Hepatocyte (in vitro differentiated cells): ENCODE measurements around the gene FBXO27. TPM values are rescaled to one million over a fixed set of nuclear protein-coding genes. Genes with fewer than 3 reads are reported as not detected.

Experiments
- DNase-seq: peaks from one replicate; pipeline ENCODE4 v3.0.0-alpha.2; 2016; ENCODE audit warnings: low spot score
- H2AFZ ChIP-seq: fragments of 200-600 bp; sonication (generic); 2 replicates; pipeline ENCODE4 v1.6.0; 2016; ENCODE audit warnings: antibody characterized with exemption, mild to moderate bottlenecking
- H3K27ac ChIP-seq: fragments of 200-600 bp; sonication (generic); 2 replicates; pipeline ENCODE4 v1.5.1; 2016; ENCODE audit warnings: mild to moderate bottlenecking
- H3K27me3 ChIP-seq: fragments of 200-600 bp; sonication (generic); 2 replicates; pipeline ENCODE4 v1.6.1; 2016
- H3K36me3 ChIP-seq: fragments of 200-600 bp; sonication (generic); replicated peaks from 2 replicates; pipeline ENCODE4 v1.5.1; 2016; ENCODE audit warnings: low read depth; ENCODE audit not compliant: insufficient read depth
- H3K4me1 ChIP-seq: fragments of 200-600 bp; sonication (generic); 2 replicates; pipeline ENCODE4 v1.5.1; 2016; ENCODE audit warnings: mild to moderate bottlenecking, moderate library complexity; ENCODE audit not compliant: insufficient read depth
- H3K4me2 ChIP-seq: fragments of 200-600 bp; sonication (generic); 2 replicates; pipeline ENCODE4 v1.6.0; 2016
- H3K4me3 ChIP-seq: fragments of 200-600 bp; sonication (generic); 2 replicates; pipeline ENCODE4 v1.5.1; 2016; ENCODE audit warnings: mild to moderate bottlenecking
- H3K79me2 ChIP-seq: fragments of 200-600 bp; sonication (generic); 2 replicates; pipeline ENCODE4 v1.6.0; 2017; ENCODE audit warnings: mild to moderate bottlenecking
- H3K9me2 ChIP-seq: fragments of 200-600 bp; sonication (generic); replicated peaks from 2 replicates; pipeline ENCODE4 v1.6.0; 2017; ENCODE audit warnings: mild to moderate bottlenecking; ENCODE audit not compliant: insufficient read depth
- H3K9me3 ChIP-seq: fragments of 200-600 bp; sonication (generic); 2 replicates; pipeline ENCODE4 v1.5.1; 2016; ENCODE audit warnings: low read depth, mild to moderate bottlenecking
- H4K20me1 ChIP-seq: fragments of 200-600 bp; sonication (generic); 2 replicates; pipeline ENCODE4 v1.6.0; 2016; ENCODE audit warnings: mild to moderate bottlenecking; ENCODE audit not compliant: insufficient read depth, poor library complexity, severe bottlenecking
- EZH2 ChIP-seq: fragments of 200-600 bp; sonication (generic); IDR thresholded peaks from 2 replicates; pipeline ENCODE4 v1.6.1; 2016; ENCODE audit warnings: antibody characterized with exemption, mild to moderate bottlenecking, borderline replicate concordance
- EZH2phosphoT487 ChIP-seq: fragments of 200-600 bp; sonication (generic); IDR thresholded peaks from one replicate; pipeline ENCODE4 v1.6.1; 2018; ENCODE audit warnings: antibody characterized with exemption, mild to moderate bottlenecking, low read depth, moderate library complexity; ENCODE audit not compliant: unreplicated experiment, severe bottlenecking
- WGBS: methylation state at CpG from one replicate; pipeline ENCODE4 v1.1.6; 2016; ENCODE audit warnings: low lambda C conversion rate; ENCODE audit errors: missing lambda C conversion rate; 5-methylcytosine and 5-hydroxymethylcytosine counted together
- polyA plus RNA-seq: library from polyadenylated mRNA; unstranded; fragments of >200 nt; fragmentation: Nextera tagmentation; extraction: Ambion mirVana; gene quantifications from 2 replicates; pipeline ENCODE4 v1.2.1, GENCODE V29; 2016
- total RNA-seq: library from RNA; depleted of rRNA; stranded (reverse); fragments of >200 nt; gene quantifications from 2 replicates; pipeline ENCODE4 v1.2.3, GENCODE V29; 2014
- TF ChIP-seq, protein P1 (sequence below): fragments of 200-600 bp; sonication (generic); IDR thresholded peaks from 2 replicates; pipeline ENCODE4 v1.5.1; 2016; ENCODE audit warnings: antibody characterized with exemption, mild to moderate bottlenecking; ENCODE audit not compliant: poor library complexity

Gene FBXO27
- total and polyA plus RNA-seq, 2 experiments from 2014 or later, result 6.7 to 11.0 TPM

- no peaks in the 10 kb centered on the region for H3K9me2 ChIP-seq
- 91% methylated on average over 6 of the region's 6 CpGs for WGBS
- no peaks in the 10 kb centered on the region for H3K9me3 ChIP-seq
- no peaks in the 10 kb centered on the region for H3K36me3 ChIP-seq
- H3K4me1 ChIP-seq, result no peaks in the 10 kb centered on the region
- H2AFZ ChIP-seq, result no peak overlapping the region
- no peaks in the 10 kb centered on the region for H3K79me2 ChIP-seq
- H3K27me3 ChIP-seq, result no peaks in the 10 kb centered on the region
- no peak for TF ChIP-seq EZH2phosphoT487
- no peak for DNase-seq
- no peak overlapping the region for H3K4me3 ChIP-seq
- H3K27ac ChIP-seq, result no peak overlapping the region
- no peak overlapping the region for H3K4me2 ChIP-seq
- no peaks in the 10 kb centered on the region for H4K20me1 ChIP-seq
These were observed 23.3 kb downstream of the FBXO27 start for GRCh38 chr19:39009001-39009400.

DNA sequence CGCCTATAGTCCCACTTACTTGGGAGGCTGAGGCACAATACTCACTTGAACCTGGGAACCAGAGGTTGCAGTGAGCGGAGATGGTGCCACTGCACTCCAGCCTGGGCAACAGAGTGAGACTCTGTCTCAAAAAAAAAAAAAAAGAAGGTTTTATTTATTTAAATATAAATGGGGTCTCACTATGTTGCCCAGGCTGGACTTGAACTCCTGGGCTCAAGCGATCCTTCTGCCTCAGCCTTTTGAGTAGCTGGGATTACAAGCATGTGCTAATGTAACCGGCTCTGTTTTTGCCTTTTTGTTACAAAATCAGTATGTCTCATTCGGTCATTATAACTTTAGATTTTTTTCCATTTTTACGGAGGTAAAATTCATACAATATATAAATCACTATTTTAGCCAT, 24.2 kb downstream of the FBXO27 start:
- Histone ChIP-seq H3K4me3 (no peak overlapping the region), H3K79me2 (no peaks in the 10 kb centered on the region), H3K36me3 (no peaks in the 10 kb centered on the region), H3K27ac (no peak overlapping the region), H3K4me1 (no peaks in the 10 kb centered on the region), H3K27me3 (no peaks in the 10 kb centered on the region), H4K20me1 (no peaks in the 10 kb centered on the region), H3K9me2 (no peaks in the 10 kb centered on the region), H3K4me2 (no peak overlapping the region), H2AFZ (no peak overlapping the region), H3K9me3 (no peaks in the 10 kb centered on the region)
- TF ChIP-seq, protein P1, sequence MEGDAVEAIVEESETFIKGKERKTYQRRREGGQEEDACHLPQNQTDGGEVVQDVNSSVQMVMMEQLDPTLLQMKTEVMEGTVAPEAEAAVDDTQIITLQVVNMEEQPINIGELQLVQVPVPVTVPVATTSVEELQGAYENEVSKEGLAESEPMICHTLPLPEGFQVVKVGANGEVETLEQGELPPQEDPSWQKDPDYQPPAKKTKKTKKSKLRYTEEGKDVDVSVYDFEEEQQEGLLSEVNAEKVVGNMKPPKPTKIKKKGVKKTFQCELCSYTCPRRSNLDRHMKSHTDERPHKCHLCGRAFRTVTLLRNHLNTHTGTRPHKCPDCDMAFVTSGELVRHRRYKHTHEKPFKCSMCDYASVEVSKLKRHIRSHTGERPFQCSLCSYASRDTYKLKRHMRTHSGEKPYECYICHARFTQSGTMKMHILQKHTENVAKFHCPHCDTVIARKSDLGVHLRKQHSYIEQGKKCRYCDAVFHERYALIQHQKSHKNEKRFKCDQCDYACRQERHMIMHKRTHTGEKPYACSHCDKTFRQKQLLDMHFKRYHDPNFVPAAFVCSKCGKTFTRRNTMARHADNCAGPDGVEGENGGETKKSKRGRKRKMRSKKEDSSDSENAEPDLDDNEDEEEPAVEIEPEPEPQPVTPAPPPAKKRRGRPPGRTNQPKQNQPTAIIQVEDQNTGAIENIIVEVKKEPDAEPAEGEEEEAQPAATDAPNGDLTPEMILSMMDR, result no peak
- TF ChIP-seq EZH2 (no peak), EZH2phosphoT487 (no peak)
- DNase-seq, result no peak
- WGBS, result 96% methylated on average over 6 of the region's 6 CpGs

GRCh38 chr19:39007096-39007495, 25.3 kb downstream of the FBXO27 start:
- no peak for DNase-seq
- WGBS, result 38% methylated on average over 3 of the region's 3 CpGs

DNA sequence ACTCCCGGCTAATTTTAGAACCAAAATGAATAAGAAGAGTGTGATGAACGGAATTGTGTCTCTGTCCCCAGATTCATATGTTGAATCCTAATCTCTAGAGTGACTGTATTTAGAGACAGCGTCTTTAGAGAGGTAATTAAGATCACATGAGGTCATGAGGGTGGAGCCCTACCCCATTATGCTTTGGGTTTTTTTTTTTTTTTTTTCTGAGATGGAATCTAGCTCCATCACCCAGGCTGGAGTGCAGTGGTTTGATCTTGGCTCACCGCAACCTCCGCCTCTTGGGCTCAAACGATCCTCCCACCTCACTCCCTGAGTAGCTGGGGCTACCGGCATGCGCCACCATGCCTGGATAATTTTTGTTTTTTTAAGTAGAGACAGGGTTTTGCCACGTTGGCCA, 27.9 kb downstream of the FBXO27 start:
- 81% methylated on average over 9 of the region's 9 CpGs for WGBS
- H3K9me3 ChIP-seq, result no peaks in the 10 kb centered on the region

More at GRCh38 chr19:39007096-39007495, 25.3 kb downstream of the FBXO27 start:
- Histone ChIP-seq H3K36me3 (no peaks in the 10 kb centered on the region), H3K4me1 (no peaks in the 10 kb centered on the region), H4K20me1 (no peaks in the 10 kb centered on the region), H3K9me2 (no peaks in the 10 kb centered on the region), H2AFZ (no peak overlapping the region), H3K9me3 (no peaks in the 10 kb centered on the region), H3K79me2 (no peaks in the 10 kb centered on the region), H3K4me3 (no peak overlapping the region), H3K4me2 (no peak overlapping the region), H3K27ac (no peak overlapping the region), H3K27me3 (no peaks in the 10 kb centered on the region)
- TF ChIP-seq EZH2phosphoT487 (no peak), EZH2 (no peak)
- TF ChIP-seq, protein P1, result no peak

More for the DNA sequence above, 27.9 kb downstream of the FBXO27 start:
- TF ChIP-seq EZH2 (no peak), EZH2phosphoT487 (no peak)
- TF ChIP-seq, protein P1, result no peak
- no peak overlapping the region for H3K4me3 ChIP-seq
- no peaks in the 10 kb centered on the region for H3K9me2 ChIP-seq
- H3K4me1 ChIP-seq, result no peaks in the 10 kb centered on the region
- no peaks in the 10 kb centered on the region for H3K36me3 ChIP-seq
- H3K4me2 ChIP-seq, result no peak overlapping the region
- no peak overlapping the region for H2AFZ ChIP-seq
- H4K20me1 ChIP-seq, result no peaks in the 10 kb centered on the region
- no peaks in the 10 kb centered on the region for H3K27me3 ChIP-seq
- no peaks in the 10 kb centered on the region for H3K79me2 ChIP-seq
- DNase-seq, result no peak
- no peak overlapping the region for H3K27ac ChIP-seq
